Neural progenitor cell (in vitro differentiated cells): ENCODE results near the gene PRPF38A. TPM values are rescaled to one million over a fixed set of nuclear protein-coding genes. Genes with fewer than 3 reads are reported as not detected.

Experiments
- DNase-seq: peaks from one replicate; pipeline ENCODE4 v3.0.0-alpha.2; 2016; ENCODE audit warnings: low spot score
- H2AFZ ChIP-seq: fragments of 200-600 bp; sonication (generic); replicated peaks from 2 replicates; pipeline ENCODE4 v1.6.1; 2016; ENCODE audit warnings: antibody characterized with exemption
- H3F3A ChIP-seq: fragments of 200-600 bp; sonication (generic); 2 replicates; pipeline ENCODE4 v1.6.1; 2016; ENCODE audit warnings: antibody characterized with exemption, low read depth
- H3K27ac ChIP-seq: fragments of 200-600 bp; sonication (generic); 2 replicates; pipeline ENCODE4 v1.5.1; 2016; ENCODE audit warnings: mild to moderate bottlenecking
- H3K27me3 ChIP-seq: fragments of 200-600 bp; sonication (generic); 2 replicates; pipeline ENCODE4 v1.6.1; 2016; ENCODE audit warnings: mild to moderate bottlenecking, moderate library complexity
- H3K36me3 ChIP-seq: fragments of 200-600 bp; sonication (generic); 2 replicates; pipeline ENCODE4 v1.5.1; 2016
- H3K4me1 ChIP-seq: fragments of 200-600 bp; sonication (generic); 2 replicates; pipeline ENCODE4 v1.6.1; 2016; ENCODE audit warnings: mixed run types
- H3K4me2 ChIP-seq: fragments of 200-600 bp; sonication (generic); 2 replicates; pipeline ENCODE4 v1.6.1; 2016
- H3K4me3 ChIP-seq: fragments of 200-600 bp; sonication (generic); 2 replicates; pipeline ENCODE4 v1.5.1; 2016
- H3K79me2 ChIP-seq: fragments of 200-600 bp; sonication (generic); 2 replicates; pipeline ENCODE4 v1.6.1; 2016; ENCODE audit warnings: low read depth
- H3K9ac ChIP-seq: fragments of 200-600 bp; sonication (generic); 2 replicates; pipeline ENCODE4 v1.6.1; 2016
- H3K9me3 ChIP-seq: fragments of 200-600 bp; sonication (generic); 2 replicates; pipeline ENCODE4 v1.5.1; 2016; ENCODE audit warnings: low read depth
- H4K20me1 ChIP-seq: fragments of 200-600 bp; sonication (generic); 2 replicates; pipeline ENCODE4 v1.6.1; 2016; ENCODE audit warnings: low read depth
- H3K27ac Mint-ChIP-seq: 3 replicates; pipeline ENCODE4 v1.8.0; 2021; ENCODE audit warnings: mixed read lengths
- H3K27me3 Mint-ChIP-seq: 2 replicates; pipeline ENCODE4 v1.8.0; 2022; ENCODE audit warnings: low read depth, mild to moderate bottlenecking, inconsistent platforms, moderate library complexity, mixed read lengths; ENCODE audit not compliant: insufficient read depth
- H3K36me3 Mint-ChIP-seq: 3 replicates; pipeline ENCODE4 v1.8.0; 2021; ENCODE audit warnings: mixed read lengths
- H3K4me1 Mint-ChIP-seq: 3 replicates; pipeline ENCODE4 v1.8.0; 2021; ENCODE audit warnings: mixed read lengths
- H3K4me3 Mint-ChIP-seq: 3 replicates; pipeline ENCODE4 v1.8.0; 2021; ENCODE audit warnings: mild to moderate bottlenecking, moderate library complexity, mixed read lengths
- H3K9me3 Mint-ChIP-seq: 3 replicates; pipeline ENCODE4 v1.8.0; 2020; ENCODE audit warnings: mixed read lengths
- CTCF ChIP-seq: fragments of 200-600 bp; sonication (generic); IDR thresholded peaks from 2 replicates; pipeline ENCODE4 v1.5.1; 2017; ENCODE audit warnings: antibody characterized with exemption, mild to moderate bottlenecking
- EZH2 ChIP-seq: fragments of 200-600 bp; sonication (generic); IDR thresholded peaks from 2 replicates; pipeline ENCODE4 v1.6.1; 2017; ENCODE audit warnings: antibody characterized with exemption, mild to moderate bottlenecking, moderate library complexity
- EZH2phosphoT487 ChIP-seq: fragments of 200-600 bp; sonication (generic); IDR thresholded peaks from 2 replicates; pipeline ENCODE4 v1.6.1; 2017; ENCODE audit warnings: antibody characterized with exemption
- total RNA-seq: library from RNA; depleted of rRNA; stranded (reverse); fragments of >200 nt; gene quantifications from 2 replicates; pipeline ENCODE4 v1.2.3, GENCODE V29; 2015; ENCODE audit warnings: low replicate concordance

PRPF38A gene
- total RNA-seq, 1 donor from 2014 or later, result 45.9 TPM

- H3K36me3 ChIP-seq, result peaks cover 19% of the 10 kb centered on the region
- H3K4me1 Mint-ChIP-seq, result peaks cover 30% of the 10 kb centered on the region
- peak overlapping the region; percentile 83 for H2AFZ ChIP-seq
- peak overlapping the region; percentile 92 for H3K27ac ChIP-seq
- TF ChIP-seq EZH2phosphoT487 (no peak), EZH2 (no peak), CTCF (no peak)
- peaks cover 13% of the 10 kb centered on the region for H4K20me1 ChIP-seq
- DNase-seq, result no peak
- peaks cover 23% of the 10 kb centered on the region for H3K4me1 ChIP-seq
- peak overlapping the region; percentile 100 for H3K4me3 Mint-ChIP-seq
- H3K4me2 ChIP-seq, result peak overlapping the region; percentile 95
- peaks cover 2% of the 10 kb centered on the region for H3K27me3 Mint-ChIP-seq
- peaks cover 8% of the 10 kb centered on the region for H3F3A ChIP-seq
- H3K9ac ChIP-seq, result peak overlapping the region; percentile 90
- peaks cover 78% of the 10 kb centered on the region for H3K79me2 ChIP-seq
- H3K9me3 Mint-ChIP-seq, result no peaks in the 10 kb centered on the region
- no peaks in the 10 kb centered on the region for H3K9me3 ChIP-seq
- peak overlapping the region; percentile 84 for H3K4me3 ChIP-seq
- H3K27me3 ChIP-seq, result no peaks in the 10 kb centered on the region
- peaks cover 25% of the 10 kb centered on the region for H3K36me3 Mint-ChIP-seq
- H3K27ac Mint-ChIP-seq, result peak overlapping the region; percentile 98
Measured at GRCh38 chr1:52404975-52405338, 555 bp downstream of the PRPF38A start.

GRCh38 chr1:52413410-52413989 is 9.1 kb downstream of the PRPF38A start:
- no peak overlapping the region for H3K27ac Mint-ChIP-seq
- Histone ChIP-seq H3K27me3 (no peaks in the 10 kb centered on the region), H2AFZ (no peak overlapping the region), H3F3A (peaks cover 18% of the 10 kb centered on the region), H3K27ac (no peak overlapping the region), H3K9ac (no peak overlapping the region), H3K4me1 (no peaks in the 10 kb centered on the region), H3K79me2 (no peaks in the 10 kb centered on the region), H4K20me1 (no peaks in the 10 kb centered on the region), H3K4me3 (no peak overlapping the region), H3K9me3 (no peaks in the 10 kb centered on the region), H3K36me3 (peaks cover 20% of the 10 kb centered on the region), H3K4me2 (no peak overlapping the region)
- TF ChIP-seq EZH2, result no peak
- DNase-seq, result no peak
- no peak overlapping the region for H3K4me3 Mint-ChIP-seq
- no peaks in the 10 kb centered on the region for H3K9me3 Mint-ChIP-seq
- peaks cover 22% of the 10 kb centered on the region for H3K36me3 Mint-ChIP-seq
- no peaks in the 10 kb centered on the region for H3K4me1 Mint-ChIP-seq
- no peaks in the 10 kb centered on the region for H3K27me3 Mint-ChIP-seq

- Mint-ChIP-seq H3K9me3 (no peaks in the 10 kb centered on the region), H3K4me1 (no peaks in the 10 kb centered on the region), H3K27me3 (no peaks in the 10 kb centered on the region), H3K4me3 (no peak overlapping the region), H3K27ac (no peak overlapping the region), H3K36me3 (peaks cover 26% of the 10 kb centered on the region)
- no peaks in the 10 kb centered on the region for H3K79me2 ChIP-seq
- no peak for TF ChIP-seq CTCF
- no peak for TF ChIP-seq EZH2
- no peak for TF ChIP-seq EZH2phosphoT487
- no peak overlapping the region for H3K9ac ChIP-seq
- H3K9me3 ChIP-seq, result no peaks in the 10 kb centered on the region
- H3K4me3 ChIP-seq, result no peak overlapping the region
- no peaks in the 10 kb centered on the region for H4K20me1 ChIP-seq
- H2AFZ ChIP-seq, result no peak overlapping the region
- DNase-seq, result no peak
- peaks cover 16% of the 10 kb centered on the region for H3K36me3 ChIP-seq
- peaks cover 23% of the 10 kb centered on the region for H3F3A ChIP-seq
- no peaks in the 10 kb centered on the region for H3K4me1 ChIP-seq
- no peaks in the 10 kb centered on the region for H3K27me3 ChIP-seq
- H3K4me2 ChIP-seq, result no peak overlapping the region
- no peak overlapping the region for H3K27ac ChIP-seq
Measured at GRCh38 chr1:52414942-52415341, 10.5 kb downstream of the PRPF38A start.

- H3K4me3 ChIP-seq, result no peak overlapping the region
- TF ChIP-seq EZH2 (no peak), EZH2phosphoT487 (no peak), CTCF (no peak)
- peaks cover 17% of the 10 kb centered on the region for H3K36me3 Mint-ChIP-seq
- H3K27me3 Mint-ChIP-seq, result no peaks in the 10 kb centered on the region
- no peak overlapping the region for H3K27ac Mint-ChIP-seq
- H3K9me3 Mint-ChIP-seq, result no peaks in the 10 kb centered on the region
- H3K4me2 ChIP-seq, result no peak overlapping the region
- H3K9ac ChIP-seq, result no peak overlapping the region
- no peaks in the 10 kb centered on the region for H3K79me2 ChIP-seq
- H3K27me3 ChIP-seq, result no peaks in the 10 kb centered on the region
- no peaks in the 10 kb centered on the region for H4K20me1 ChIP-seq
- H3K4me1 Mint-ChIP-seq, result no peaks in the 10 kb centered on the region
- DNase-seq, result no peak
- no peaks in the 10 kb centered on the region for H3K4me1 ChIP-seq
- H2AFZ ChIP-seq, result no peak overlapping the region
- peaks cover 20% of the 10 kb centered on the region for H3K36me3 ChIP-seq
- peaks cover 24% of the 10 kb centered on the region for H3F3A ChIP-seq
- H3K4me3 Mint-ChIP-seq, result no peak overlapping the region
- no peak overlapping the region for H3K27ac ChIP-seq
- H3K9me3 ChIP-seq, result no peaks in the 10 kb centered on the region
Measured at GRCh38 chr1:52416811-52417210, 12.4 kb downstream of the PRPF38A start.
